Forelimb muscle (tissue), 1 donor: ENCODE measurements around the gene SYPL2. TPM values are rescaled to one million over a fixed set of nuclear protein-coding genes. Genes with fewer than 3 reads are reported as not detected.

ENCODE experiments used
- DNase-seq: peaks from one replicate; pipeline ENCODE4 v3.0.0-alpha.2; 2013; ENCODE audit warnings: low read depth
- polyA plus RNA-seq: library from polyadenylated mRNA; unstranded; fragments of 120-200 nt; gene quantifications from one replicate; pipeline ENCODE4 v1.2.1, GENCODE V29; 2013; ENCODE audit not compliant: insufficient read length

The SYPL2 gene
- polyA plus RNA-seq, 1 donor, result 304 TPM

GRCh38 chr1:109514846-109515245, 48.5 kb downstream of the SYPL2 start:
- no peak for DNase-seq

GRCh38 chr1:109516872-109517271, 50.5 kb downstream of the SYPL2 start:
- DNase-seq, result no peak

- DNase-seq, result no peak
Observed at GRCh38 chr1:109517337-109517736, 51.0 kb downstream of the SYPL2 start.

GRCh38 chr1:109521002-109521951, 54.9 kb downstream of the SYPL2 start:
- DNase-seq, result no peak

- no peak for DNase-seq
Observed at GRCh38 chr1:109522026-109522425, 55.7 kb downstream of the SYPL2 start.

- DNase-seq, result no peak
Observed at GRCh38 chr1:109523706-109524105, 57.4 kb downstream of the SYPL2 start.

DNA sequence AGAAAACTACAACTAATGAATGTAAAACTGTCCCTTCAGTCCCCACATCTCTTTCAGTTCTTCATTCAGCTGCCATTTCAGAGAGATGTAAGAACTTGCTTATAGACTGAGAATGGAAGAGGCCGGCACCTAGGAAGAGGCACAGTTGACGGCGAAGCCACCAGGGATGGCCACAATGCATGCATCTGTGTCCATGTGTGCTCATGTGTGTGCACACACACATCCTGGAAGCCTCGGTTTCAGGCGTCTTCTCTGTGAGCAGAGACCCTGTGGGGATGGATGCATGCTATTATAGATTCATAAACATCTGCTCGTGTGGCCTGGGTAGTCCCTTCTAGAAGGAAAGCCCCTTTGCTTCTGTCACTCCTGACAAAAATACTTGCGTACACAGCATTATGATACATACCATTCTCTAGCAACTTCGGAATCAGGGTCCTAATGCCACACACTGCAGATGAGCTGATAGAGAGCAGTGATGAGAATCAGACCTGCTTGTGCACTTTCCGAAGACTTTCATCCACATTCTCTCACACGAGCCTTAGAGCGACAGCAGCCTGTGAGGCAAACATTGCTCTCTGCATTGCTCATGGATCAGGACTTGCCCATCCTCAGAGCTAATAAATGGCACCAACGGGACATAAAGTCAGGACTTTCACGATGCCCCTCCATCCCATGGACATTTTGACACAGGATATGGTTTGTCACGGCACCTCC, 60.9 kb downstream of the SYPL2 start:
- no peak for DNase-seq

GRCh38 chr1:109527846-109528695, 61.7 kb downstream of the SYPL2 start:
- DNase-seq, result no peak

- no peak for DNase-seq
Observed at GRCh38 chr1:109528712-109529111, 62.4 kb downstream of the SYPL2 start.

DNA sequence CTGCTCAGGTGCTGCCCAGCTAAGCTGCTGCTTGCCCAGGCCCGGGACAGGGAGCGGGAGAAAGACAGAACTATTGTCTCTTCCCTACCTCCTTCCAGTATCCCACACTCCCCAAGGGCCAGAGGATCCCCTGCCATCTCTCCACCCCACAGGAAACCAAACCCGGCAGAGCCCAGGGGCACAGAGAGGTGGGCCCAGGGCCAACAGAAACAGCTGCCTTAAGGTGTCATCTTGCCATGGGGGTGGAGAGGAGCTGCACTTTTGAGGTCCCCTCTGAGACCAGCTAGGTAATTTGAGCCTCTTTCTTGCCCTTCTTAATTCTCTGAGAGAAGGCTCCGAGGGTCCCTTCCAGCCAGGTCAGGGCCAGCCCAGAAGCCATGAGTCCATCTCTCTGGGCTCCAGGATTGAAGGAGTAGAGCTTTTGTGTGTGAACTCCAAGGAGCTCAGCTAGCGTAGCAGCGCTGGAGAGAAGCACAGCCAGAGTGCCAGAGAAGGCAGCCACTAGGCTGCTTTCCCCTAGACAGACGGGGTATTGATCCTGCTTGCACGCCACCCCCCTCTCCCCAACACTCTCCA, 63.6 kb downstream of the SYPL2 start:
- no peak for DNase-seq

DNA sequence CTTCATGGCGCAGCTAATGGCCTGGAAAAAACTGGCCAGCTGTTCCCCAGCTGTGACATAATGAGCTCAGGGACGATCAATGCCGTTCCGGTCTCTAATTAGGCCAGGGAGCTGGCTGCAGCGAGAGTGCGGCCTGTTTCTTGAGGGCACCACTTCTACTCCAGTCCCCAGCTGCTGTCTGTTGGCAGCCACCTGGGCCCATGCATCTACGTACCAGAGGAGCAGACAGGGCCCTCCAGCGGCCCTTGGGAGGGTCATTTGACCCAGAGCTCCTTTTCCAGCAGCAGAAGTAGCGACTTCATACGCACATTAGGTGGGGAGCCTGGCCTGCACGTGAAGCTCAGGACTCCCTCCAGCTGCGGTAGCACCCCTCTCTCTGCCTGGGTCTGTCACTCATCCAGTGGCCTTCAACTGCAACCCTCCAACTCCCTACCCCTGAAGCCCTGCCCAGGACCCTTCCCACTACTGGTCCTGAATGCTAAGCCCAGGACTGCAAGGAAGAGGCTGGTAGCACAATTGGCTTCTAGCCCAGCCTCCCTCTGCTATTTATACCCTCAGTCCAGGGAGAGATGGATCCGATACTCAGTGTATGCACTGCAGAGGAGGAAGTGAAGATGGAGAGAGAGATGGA, 64.2 kb downstream of the SYPL2 start:
- DNase-seq, result no peak

DNA sequence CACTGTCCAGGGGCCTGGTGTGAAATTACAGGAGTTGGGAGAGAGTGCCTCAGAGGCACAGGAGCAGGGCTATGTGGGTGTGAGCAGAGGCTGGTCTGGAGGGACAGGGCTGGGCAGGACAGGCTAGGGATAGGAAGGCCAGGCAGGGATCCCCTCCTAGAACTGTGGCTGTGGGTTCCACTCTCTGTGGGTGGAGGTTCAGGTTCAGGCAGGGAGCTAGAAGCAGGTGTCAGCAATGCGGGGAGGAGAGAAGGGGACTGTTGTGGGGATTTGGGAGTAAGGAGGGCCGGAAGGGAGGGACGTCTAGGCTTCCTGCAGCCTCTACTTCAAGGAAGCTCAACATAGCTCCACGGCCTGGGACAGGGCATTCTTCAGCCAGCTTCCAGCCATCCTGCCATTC, 65.0 kb downstream of the SYPL2 start:
- DNase-seq, result no peak

Other genes starting within 250 kb of the SYPL2 start
- 3.3 TPM for gene CELSR2, start 217.0 kb upstream of the SYPL2 start, polyA plus RNA-seq
- gene PSRC1, start 183.4 kb upstream of the SYPL2 start, polyA plus RNA-seq, result 11.9 TPM
- 1.2 TPM for gene MYBPHL, start 159.5 kb upstream of the SYPL2 start, polyA plus RNA-seq
- gene SORT1, start 68.6 kb upstream of the SYPL2 start, polyA plus RNA-seq, result 30.7 TPM
- 65.7 TPM for gene PSMA5, start 40.1 kb upstream of the SYPL2 start, polyA plus RNA-seq
- 38.9 TPM for gene ATXN7L2, start 17.4 kb downstream of the SYPL2 start, polyA plus RNA-seq
- 11.1 TPM for gene CYB561D1, start 27.5 kb downstream of the SYPL2 start, polyA plus RNA-seq
- gene AMIGO1, start 43.2 kb downstream of the SYPL2 start, polyA plus RNA-seq, result 12.9 TPM
- gene GPR61, start 73.3 kb downstream of the SYPL2 start, polyA plus RNA-seq, result 1.6 TPM
- gene GNAI3, start 82.1 kb downstream of the SYPL2 start, polyA plus RNA-seq, result 6.7 TPM
- gene GNAT2, start 153.1 kb downstream of the SYPL2 start, polyA plus RNA-seq, result not detected
- 33.8 TPM for gene AMPD2, start 153.3 kb downstream of the SYPL2 start, polyA plus RNA-seq
- gene GSTM4, start 189.6 kb downstream of the SYPL2 start, polyA plus RNA-seq, result 25.1 TPM
- 190 TPM for gene GSTM2, start 201.5 kb downstream of the SYPL2 start, polyA plus RNA-seq
- 79.2 TPM for gene GSTM1, start 221.3 kb downstream of the SYPL2 start, polyA plus RNA-seq
- gene GSTM5, start 245.7 kb downstream of the SYPL2 start, polyA plus RNA-seq, result 16.6 TPM